Measurements from ENCODE around the gene PHACTR1.

The PHACTR1 gene

DNA sequence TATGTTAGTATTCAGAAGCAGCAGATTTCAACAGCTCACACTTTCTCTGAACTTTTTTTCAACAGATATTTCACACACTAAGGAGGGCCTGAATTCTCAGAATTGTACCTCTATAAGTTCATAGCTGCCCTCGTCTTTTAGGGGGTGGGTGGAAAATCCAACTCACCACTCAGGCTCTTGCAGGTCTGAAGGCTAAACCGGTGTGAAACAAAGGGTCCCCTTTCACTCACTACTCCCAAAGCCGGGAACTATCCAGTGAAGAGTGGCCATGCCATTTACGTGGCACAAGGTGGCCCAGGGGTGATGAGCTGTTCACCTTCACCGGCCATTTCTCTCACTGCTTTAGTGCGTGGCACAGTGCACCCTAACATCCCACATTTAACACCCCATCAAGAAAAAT, 587.5 kb downstream of the PHACTR1 start:
- CTCF ChIA-PET: no interaction called here
- POLR2A ChIA-PET: interaction anchor here (1.6 kb wide), 1 partner anchor 24 kb away, joined by 5 read pairs; the partner anchor contains the start of gene TBC1D7
- no peak for DNase-seq (ENCODE audit: extremely low spot score)
- TF ChIP-seq ELF4 (IDR thresholded peaks at IDR 0.05) (no peak), FOXK2 (IDR thresholded peaks at IDR 0.05) (no peak)

DNA sequence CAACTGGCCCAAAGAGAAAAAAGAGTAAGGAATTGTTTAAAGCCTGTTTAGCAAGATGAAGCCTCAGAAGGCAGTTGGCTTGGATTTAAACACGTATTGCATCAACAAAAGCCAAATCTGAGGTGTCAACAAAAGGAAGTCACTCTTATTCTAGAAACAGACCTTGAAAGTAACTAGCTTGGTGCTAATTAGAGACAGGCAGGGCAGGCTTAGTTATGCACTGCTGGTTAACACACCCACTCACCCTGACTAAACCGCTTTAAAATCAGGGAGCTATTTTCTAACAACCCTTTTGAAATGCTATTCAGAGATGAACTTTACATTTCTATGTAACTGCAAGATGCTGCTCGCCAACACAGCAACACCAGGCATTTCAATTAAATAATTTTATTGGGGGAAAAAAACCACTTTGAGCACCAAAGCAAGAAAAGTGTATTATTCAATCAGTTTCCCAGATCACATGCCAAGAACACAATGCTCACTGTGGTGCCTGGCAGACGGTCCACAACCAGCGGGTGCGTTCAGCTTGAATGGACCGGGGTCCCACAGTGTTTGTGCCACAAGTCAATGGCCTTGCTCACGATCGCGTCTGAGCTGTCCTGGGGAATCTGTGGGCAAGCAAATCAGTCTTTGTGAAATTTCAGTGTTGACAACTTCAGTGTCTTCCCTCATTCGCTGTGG, 588.2 kb downstream of the PHACTR1 start:
- POLR2A ChIA-PET: interaction anchor here (1.6 kb wide), 1 partner anchor 23 kb away, joined by 5 read pairs; the partner anchor contains the start of gene TBC1D7
- CTCF ChIA-PET: no interaction called here
- DNase-seq (ENCODE audit: extremely low spot score): no peak
- TF ChIP-seq NFRKB (IDR thresholded peaks at IDR 0.05): no peak
- no peak for TF ChIP-seq TARDBP (IDR thresholded peaks at IDR 0.05)
- TF ChIP-seq, protein P1, sequence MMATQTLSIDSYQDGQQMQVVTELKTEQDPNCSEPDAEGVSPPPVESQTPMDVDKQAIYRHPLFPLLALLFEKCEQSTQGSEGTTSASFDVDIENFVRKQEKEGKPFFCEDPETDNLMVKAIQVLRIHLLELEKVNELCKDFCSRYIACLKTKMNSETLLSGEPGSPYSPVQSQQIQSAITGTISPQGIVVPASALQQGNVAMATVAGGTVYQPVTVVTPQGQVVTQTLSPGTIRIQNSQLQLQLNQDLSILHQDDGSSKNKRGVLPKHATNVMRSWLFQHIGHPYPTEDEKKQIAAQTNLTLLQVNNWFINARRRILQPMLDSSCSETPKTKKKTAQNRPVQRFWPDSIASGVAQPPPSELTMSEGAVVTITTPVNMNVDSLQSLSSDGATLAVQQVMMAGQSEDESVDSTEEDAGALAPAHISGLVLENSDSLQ (IDR thresholded peaks at IDR 0.05): no peak
- no peak for TF ChIP-seq L3MBTL2 (conservative IDR thresholded peaks at IDR 0.05)
- TF ChIP-seq BHLHE40 (IDR thresholded peaks at IDR 0.05; ENCODE audit: borderline replicate concordance): no peak
- no peak for TF ChIP-seq FOXA1 (IDR thresholded peaks at IDR 0.05)
- no peak for TF ChIP-seq ARNT (IDR thresholded peaks at IDR 0.05)
- no peak for TF ChIP-seq LEF1 (IDR thresholded peaks at IDR 0.05; ENCODE audit: borderline replicate concordance)
- TF ChIP-seq SUZ12 (IDR thresholded peaks at IDR 0.05): no peak
- no peak for TF ChIP-seq SP1 (IDR thresholded peaks at IDR 0.05)
- no peak for TF ChIP-seq ELF4 (IDR thresholded peaks at IDR 0.05)
- no peak for TF ChIP-seq FOXM1 (IDR thresholded peaks at IDR 0.05; ENCODE audit: borderline replicate concordance)
- TF ChIP-seq FOXK2 (IDR thresholded peaks at IDR 0.05): no peak
- no peak for TF ChIP-seq ZNF384 (IDR thresholded peaks at IDR 0.05)
- TF ChIP-seq HDGF (IDR thresholded peaks at IDR 0.05; ENCODE audit: borderline replicate concordance): no peak

DNA sequence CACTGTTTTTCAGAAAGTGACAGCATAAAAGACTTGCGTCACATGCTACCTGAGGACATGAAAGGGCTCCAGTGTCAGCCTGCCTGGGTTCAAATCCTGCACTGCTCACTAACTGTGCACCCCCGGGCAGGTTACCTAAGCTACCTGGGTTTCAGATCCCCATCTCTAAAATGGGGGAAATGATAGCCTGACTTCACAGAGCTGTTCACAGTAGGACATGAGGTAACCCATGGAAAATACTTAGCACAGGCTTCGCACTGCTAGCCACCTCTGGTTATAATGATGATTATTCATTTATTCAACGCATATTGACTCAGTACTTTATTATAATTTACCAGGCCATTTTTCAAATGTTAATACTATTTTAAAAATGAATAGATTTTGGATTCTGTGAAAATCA, 588.7 kb downstream of the PHACTR1 start:
- POLR2A ChIA-PET: interaction anchor here (1.6 kb wide), 1 partner anchor 23 kb away, joined by 5 read pairs; the partner anchor contains the start of gene TBC1D7
- CTCF ChIA-PET: no interaction called here
- TF ChIP-seq ARNT (IDR thresholded peaks at IDR 0.05) (no peak), TARDBP (IDR thresholded peaks at IDR 0.05) (no peak), SUZ12 (IDR thresholded peaks at IDR 0.05) (no peak), LEF1 (IDR thresholded peaks at IDR 0.05; ENCODE audit: borderline replicate concordance) (no peak), FOXM1 (IDR thresholded peaks at IDR 0.05; ENCODE audit: borderline replicate concordance) (no peak)
- DNase-seq (ENCODE audit: extremely low spot score): no peak

DNA sequence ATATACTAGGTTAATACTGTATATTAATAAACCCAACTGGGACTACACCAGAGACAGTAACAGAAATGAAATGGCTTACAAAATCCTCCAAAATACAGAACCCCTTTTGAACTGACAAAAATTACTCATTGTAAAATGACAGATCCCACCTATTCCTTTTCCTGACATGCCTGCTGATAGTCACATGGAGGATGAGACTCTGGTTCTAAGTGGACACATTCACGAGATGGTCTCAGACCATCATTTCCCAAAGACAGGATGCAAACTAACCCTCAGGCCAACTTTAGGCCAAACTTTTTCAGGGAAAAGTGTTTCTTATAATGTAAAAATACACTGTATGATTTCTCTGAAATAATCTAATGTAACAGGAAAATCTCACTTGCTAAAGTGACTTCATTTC, 589.2 kb downstream of the PHACTR1 start:
- POLR2A ChIA-PET: interaction anchor here (1.6 kb wide), 1 partner anchor 22 kb away, joined by 5 read pairs; the partner anchor contains the start of gene TBC1D7
- CTCF ChIA-PET: no interaction called here
- no peak for TF ChIP-seq LEF1 (IDR thresholded peaks at IDR 0.05; ENCODE audit: borderline replicate concordance)
- no peak for TF ChIP-seq ARNT (IDR thresholded peaks at IDR 0.05)
- no peak for TF ChIP-seq L3MBTL2 (conservative IDR thresholded peaks at IDR 0.05)
- no peak for TF ChIP-seq NFRKB (IDR thresholded peaks at IDR 0.05)
- TF ChIP-seq FOXM1 (IDR thresholded peaks at IDR 0.05; ENCODE audit: borderline replicate concordance): no peak
- no peak for TF ChIP-seq ZNF384 (IDR thresholded peaks at IDR 0.05)
- TF ChIP-seq SP1 (IDR thresholded peaks at IDR 0.05): no peak
- TF ChIP-seq ELF4 (IDR thresholded peaks at IDR 0.05): no peak
- no peak for TF ChIP-seq TARDBP (IDR thresholded peaks at IDR 0.05)
- TF ChIP-seq HDGF (IDR thresholded peaks at IDR 0.05; ENCODE audit: borderline replicate concordance): no peak
- TF ChIP-seq FOXK2 (IDR thresholded peaks at IDR 0.05): no peak
- TF ChIP-seq, protein P1 (IDR thresholded peaks at IDR 0.05): no peak
- no peak for TF ChIP-seq BHLHE40 (IDR thresholded peaks at IDR 0.05; ENCODE audit: borderline replicate concordance)
- TF ChIP-seq CTBP1 (IDR thresholded peaks at IDR 0.05; ENCODE audit: borderline replicate concordance): no peak
- no peak for TF ChIP-seq FOXA1 (IDR thresholded peaks at IDR 0.05)
- no peak for TF ChIP-seq SUZ12 (IDR thresholded peaks at IDR 0.05)
- no peak for DNase-seq (ENCODE audit: extremely low spot score)

DNA sequence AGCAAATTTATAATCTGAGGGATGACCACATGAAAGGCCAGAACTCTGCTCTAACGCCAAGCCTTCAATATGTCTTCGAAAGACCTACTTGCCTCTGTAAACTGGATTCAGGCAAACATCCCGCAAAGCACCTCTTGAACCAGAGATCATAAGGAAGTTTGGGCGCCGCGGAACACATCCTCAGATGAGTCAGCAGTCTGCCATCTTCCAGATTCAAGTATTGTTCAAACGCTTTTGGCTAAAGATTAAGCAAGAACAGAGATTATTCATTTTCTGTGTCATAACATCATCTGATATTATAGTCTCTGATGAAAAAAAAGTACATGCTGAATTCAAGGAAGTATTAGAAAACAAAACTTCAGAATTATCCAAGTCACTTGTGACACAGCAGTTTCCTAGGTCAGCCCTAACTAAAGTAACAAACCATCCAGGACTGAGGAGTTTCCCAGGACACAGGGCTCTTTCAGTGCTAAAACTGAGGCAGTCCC, 591.0 kb downstream of the PHACTR1 start:
- CTCF ChIA-PET: no interaction called here
- POLR2A ChIA-PET: interaction anchor here (0.5 kb wide), 1 partner anchor 21 kb away, joined by 3 read pairs; the partner anchor contains the start of gene TBC1D7

DNA sequence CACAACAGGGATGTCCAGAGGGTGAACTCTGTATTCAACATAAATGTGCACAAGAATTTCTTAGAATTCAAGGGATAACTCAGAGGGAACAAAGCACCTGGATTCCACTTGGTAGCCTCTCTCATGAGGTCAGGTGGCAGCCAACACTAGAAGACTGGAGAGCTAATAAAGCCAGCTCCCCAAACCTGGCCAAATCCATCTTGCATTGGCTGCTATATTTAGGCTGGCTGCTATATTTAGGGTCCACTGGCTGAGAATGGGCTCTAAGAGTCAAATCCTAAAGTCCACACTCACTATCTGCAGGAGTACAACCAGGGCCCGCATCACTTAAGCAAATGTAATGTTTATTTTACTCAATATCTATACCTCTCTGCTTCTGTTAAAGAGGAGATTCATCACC, 591.8 kb downstream of the PHACTR1 start:
- DNase-seq (ENCODE audit: extremely low spot score): no peak
- TF ChIP-seq L3MBTL2 (conservative IDR thresholded peaks at IDR 0.05): no peak
- TF ChIP-seq, protein P1 (IDR thresholded peaks at IDR 0.05): no peak
- TF ChIP-seq ELF4 (IDR thresholded peaks at IDR 0.05): no peak
- no peak for TF ChIP-seq FOXM1 (IDR thresholded peaks at IDR 0.05; ENCODE audit: borderline replicate concordance)
- TF ChIP-seq ARNT (IDR thresholded peaks at IDR 0.05): no peak
- TF ChIP-seq NFRKB (IDR thresholded peaks at IDR 0.05): no peak
- no peak for TF ChIP-seq FOXA1 (IDR thresholded peaks at IDR 0.05)
- TF ChIP-seq SUZ12 (IDR thresholded peaks at IDR 0.05): no peak
- no peak for TF ChIP-seq LEF1 (IDR thresholded peaks at IDR 0.05; ENCODE audit: borderline replicate concordance)
- TF ChIP-seq ZNF384 (IDR thresholded peaks at IDR 0.05): no peak
- no peak for TF ChIP-seq CTBP1 (IDR thresholded peaks at IDR 0.05; ENCODE audit: borderline replicate concordance)
- no peak for TF ChIP-seq SP1 (IDR thresholded peaks at IDR 0.05)
- TF ChIP-seq HDGF (IDR thresholded peaks at IDR 0.05; ENCODE audit: borderline replicate concordance): no peak
- no peak for TF ChIP-seq FOXK2 (IDR thresholded peaks at IDR 0.05)
- no peak for TF ChIP-seq BHLHE40 (IDR thresholded peaks at IDR 0.05; ENCODE audit: borderline replicate concordance)
- no peak for TF ChIP-seq TARDBP (IDR thresholded peaks at IDR 0.05)
- POLR2A ChIA-PET: interaction anchor here (0.8 kb wide), 1 partner anchor 20 kb away, joined by 3 read pairs; no protein-coding TSS in a partner anchor
- CTCF ChIA-PET: interaction anchor here (0.6 kb wide), 1 partner anchor 1704 kb away, joined by 3 read pairs; no protein-coding TSS in a partner anchor

More for the DNA sequence above, 591.0 kb downstream of the PHACTR1 start:
- no peak for DNase-seq (ENCODE audit: extremely low spot score)
- TF ChIP-seq SUZ12 (IDR thresholded peaks at IDR 0.05) (no peak), ELF4 (IDR thresholded peaks at IDR 0.05) (no peak), HDGF (IDR thresholded peaks at IDR 0.05; ENCODE audit: borderline replicate concordance) (no peak), L3MBTL2 (conservative IDR thresholded peaks at IDR 0.05) (no peak), LEF1 (IDR thresholded peaks at IDR 0.05; ENCODE audit: borderline replicate concordance) (no peak), ZNF384 (IDR thresholded peaks at IDR 0.05) (no peak), NFRKB (IDR thresholded peaks at IDR 0.05) (no peak), ARNT (IDR thresholded peaks at IDR 0.05) (no peak), SP1 (IDR thresholded peaks at IDR 0.05) (no peak), FOXK2 (IDR thresholded peaks at IDR 0.05) (no peak)
- TF ChIP-seq, protein P1 (IDR thresholded peaks at IDR 0.05): no peak
